PC-9 (cell line): ENCODE measurements around the gene DRD1. TPM values are rescaled to one million over a fixed set of nuclear protein-coding genes. Genes with fewer than 3 reads are reported as not detected.

Experiments
- BruUV-seq: library from RNA; stranded (reverse); fragments of 400-500 nt; replicated peaks from 2 replicates; lab custom pipeline; 2021; lab: Mats Ljungman, UMichigan
- CTCF ChIA-PET: fragments of 300-600 bp; sonication (Branson Sonifier 250); formaldehyde crosslinking; loops from one replicate; lab custom pipeline; 2022; ENCODE audit warnings: antibody characterized with exemption; lab: Charles Lee
- POLR2A ChIA-PET: fragments of 300-600 bp; sonication (Branson Sonifier 250); formaldehyde crosslinking; loops from one replicate; lab custom pipeline; 2022; ENCODE audit warnings: antibody characterized with exemption; ENCODE audit not compliant: unreplicated experiment; lab: Charles Lee
- DNase-seq, 2 experiments: peaks; one replicate each; pipeline versions ENCODE4 v3.0.0 to v3.0.0-alpha.2; 2015 to 2022; ENCODE audit warnings: mixed read lengths in 1 of 2
- H2AFZ ChIP-seq: fragments of 200-600 bp; sonication (generic); 2 replicates; pipeline ENCODE4 v1.8.1; 2017; ENCODE audit warnings: antibody characterized with exemption
- H3F3A ChIP-seq: fragments of 200-600 bp; sonication (generic); 2 replicates; pipeline ENCODE4 v1.8.1; 2017; ENCODE audit warnings: antibody characterized with exemption, mild to moderate bottlenecking, low read depth; ENCODE audit not compliant: insufficient read depth
- H3K27ac ChIP-seq: fragments of 200-600 bp; sonication (generic); 2 replicates; pipeline ENCODE4 v1.6.1; 2016; ENCODE audit warnings: mixed run types
- H3K27me3 ChIP-seq: fragments of 200-600 bp; sonication (generic); 2 replicates; pipeline ENCODE4 v1.6.1; 2016; ENCODE audit warnings: low read depth, mixed run types; ENCODE audit not compliant: insufficient read depth
- H3K36me3 ChIP-seq: fragments of 200-600 bp; sonication (generic); 2 replicates; pipeline ENCODE4 v1.6.1; 2016; ENCODE audit warnings: low read depth, mixed run types
- H3K4me1 ChIP-seq: fragments of 200-600 bp; sonication (generic); replicated peaks from 2 replicates; pipeline ENCODE4 v1.6.1; 2016; ENCODE audit warnings: mixed run types; ENCODE audit not compliant: insufficient read depth
- H3K4me2 ChIP-seq: fragments of 200-600 bp; sonication (generic); 2 replicates; pipeline ENCODE4 v1.6.1; 2017; ENCODE audit warnings: mixed run types
- H3K4me3 ChIP-seq: fragments of 200-600 bp; sonication (generic); 2 replicates; pipeline ENCODE4 v1.6.1; 2016; ENCODE audit warnings: mixed run types
- H3K79me2 ChIP-seq: fragments of 200-600 bp; sonication (generic); 2 replicates; pipeline ENCODE4 v1.6.1; 2017; ENCODE audit warnings: low read depth, mixed run types
- H3K9me2 ChIP-seq: fragments of 200-600 bp; sonication (generic); 2 replicates; pipeline ENCODE4 v1.8.1; 2017; ENCODE audit warnings: mild to moderate bottlenecking; ENCODE audit not compliant: insufficient read depth
- H3K9me3 ChIP-seq: fragments of 200-600 bp; sonication (generic); 2 replicates; pipeline ENCODE4 v1.8.1; 2016; ENCODE audit warnings: low read depth; ENCODE audit not compliant: insufficient read depth
- H4K20me1 ChIP-seq: fragments of 200-600 bp; sonication (generic); 2 replicates; pipeline ENCODE4 v1.8.1; 2017; ENCODE audit not compliant: insufficient read depth
- EZH2 ChIP-seq: fragments of 200-600 bp; sonication (generic); IDR thresholded peaks from 2 replicates; pipeline ENCODE4 v1.8.0; 2017; ENCODE audit warnings: antibody characterized with exemption, low read depth
- intact Hi-C: fragments of 100-400 bp; cut with micrococcal nuclease; formaldehyde crosslinking; loops from one replicate; pipeline ENCODE4 v1.10.0; 2022; ENCODE audit not compliant: unreplicated experiment
- total RNA-seq: library from RNA; stranded (reverse); gene quantifications from 2 replicates; pipeline ENCODE4 v1.2.3, GENCODE V29; 2021
- TF ChIP-seq, protein P1 (sequence below): fragments of 200-600 bp; sonication (generic); conservative IDR thresholded peaks from 2 replicates; pipeline ENCODE4 v1.6.1; 2017; ENCODE audit warnings: mixed run types, antibody characterized with exemption, mild to moderate bottlenecking, moderate library complexity

The DRD1 gene
- total RNA-seq, 1 experiment from 2014 or later = not detected

DNA sequence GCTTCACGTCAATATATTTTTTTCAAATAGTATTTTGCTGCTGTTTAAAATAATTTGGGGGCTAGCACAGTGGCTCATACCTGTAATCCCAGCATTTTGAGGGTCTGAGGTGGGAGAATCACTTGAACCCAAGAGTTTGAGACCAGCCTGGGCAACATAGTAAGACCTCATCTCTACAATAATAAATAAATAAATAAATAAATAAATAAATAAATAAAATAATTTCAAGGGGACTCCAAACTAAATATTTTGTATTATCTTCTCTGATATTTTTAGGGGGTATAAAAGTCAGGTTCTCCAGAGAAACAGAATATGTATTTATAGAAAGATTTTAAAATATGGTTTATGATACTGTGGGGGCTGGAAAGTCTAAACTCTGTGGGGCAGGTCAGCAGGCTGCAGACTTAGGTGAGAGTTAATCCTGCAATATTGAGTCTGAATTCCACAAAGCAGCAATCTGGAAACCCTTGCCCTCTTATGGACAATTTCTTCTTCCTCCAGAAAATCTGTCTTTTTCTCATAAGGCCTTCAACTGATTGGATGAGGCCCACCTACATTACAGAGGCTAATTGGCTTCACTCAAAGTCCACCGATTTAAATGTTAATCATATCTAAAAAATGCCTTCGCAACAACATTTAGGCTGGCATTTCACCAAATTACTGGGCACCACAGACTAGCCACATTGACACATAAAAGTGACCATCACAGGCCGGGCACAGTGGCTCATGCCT lies 53.5 kb downstream of the DRD1 start:
- H3K27me3 ChIP-seq = peaks cover under 1% of the 10 kb centered on the region; the same call in 1 of the 2 replicates
- no peaks in the 10 kb centered on the region for H3K9me2 ChIP-seq
- no peaks in the 10 kb centered on the region for H3F3A ChIP-seq
- intact Hi-C loops = no loop called here
- H3K9me3 ChIP-seq = no peaks in the 10 kb centered on the region
- ChIA-PET POLR2A (no interaction called here), CTCF (no interaction called here)
- no peaks in the 10 kb centered on the region for H3K79me2 ChIP-seq
- H3K27ac ChIP-seq = no peak overlapping the region
- BruUV-seq = no TSS peak
- no peak overlapping the region for H2AFZ ChIP-seq
- no peak overlapping the region for H3K4me2 ChIP-seq
- H4K20me1 ChIP-seq = no peaks in the 10 kb centered on the region
- DNase-seq = no peak
- no peak overlapping the region for H3K4me3 ChIP-seq
- TF ChIP-seq, protein P1, sequence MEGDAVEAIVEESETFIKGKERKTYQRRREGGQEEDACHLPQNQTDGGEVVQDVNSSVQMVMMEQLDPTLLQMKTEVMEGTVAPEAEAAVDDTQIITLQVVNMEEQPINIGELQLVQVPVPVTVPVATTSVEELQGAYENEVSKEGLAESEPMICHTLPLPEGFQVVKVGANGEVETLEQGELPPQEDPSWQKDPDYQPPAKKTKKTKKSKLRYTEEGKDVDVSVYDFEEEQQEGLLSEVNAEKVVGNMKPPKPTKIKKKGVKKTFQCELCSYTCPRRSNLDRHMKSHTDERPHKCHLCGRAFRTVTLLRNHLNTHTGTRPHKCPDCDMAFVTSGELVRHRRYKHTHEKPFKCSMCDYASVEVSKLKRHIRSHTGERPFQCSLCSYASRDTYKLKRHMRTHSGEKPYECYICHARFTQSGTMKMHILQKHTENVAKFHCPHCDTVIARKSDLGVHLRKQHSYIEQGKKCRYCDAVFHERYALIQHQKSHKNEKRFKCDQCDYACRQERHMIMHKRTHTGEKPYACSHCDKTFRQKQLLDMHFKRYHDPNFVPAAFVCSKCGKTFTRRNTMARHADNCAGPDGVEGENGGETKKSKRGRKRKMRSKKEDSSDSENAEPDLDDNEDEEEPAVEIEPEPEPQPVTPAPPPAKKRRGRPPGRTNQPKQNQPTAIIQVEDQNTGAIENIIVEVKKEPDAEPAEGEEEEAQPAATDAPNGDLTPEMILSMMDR = no peak
- no peak for TF ChIP-seq EZH2
- no peaks in the 10 kb centered on the region for H3K36me3 ChIP-seq
- no peaks in the 10 kb centered on the region for H3K4me1 ChIP-seq

Other genes with a start within 250 kb of the DRD1 start
- 43.6 and 61.4 TPM in 2 replicates for gene SFXN1, start 34.4 kb upstream of the DRD1 start, total RNA-seq
- not detected in 2 replicates for gene HRH2, start 213.9 kb upstream of the DRD1 start, total RNA-seq